GM12873 (cell line): ENCODE measurements around the gene OR10P1.

ENCODE experiments used
- CTCF ChIP-seq: IDR thresholded peaks from 2 replicates; pipeline ENCODE4 v1.5.1; 2012; ENCODE audit warnings: low read depth, mild to moderate bottlenecking, moderate library complexity, low read length, control low read depth; ENCODE audit not compliant: insufficient read depth; ENCODE audit errors: missing control alignments

Gene OR10P1

GRCh38 chr12:55681142-55682077, 44.7 kb downstream of the OR10P1 start:
- peak; percentile 41 for TF ChIP-seq CTCF

DNA sequence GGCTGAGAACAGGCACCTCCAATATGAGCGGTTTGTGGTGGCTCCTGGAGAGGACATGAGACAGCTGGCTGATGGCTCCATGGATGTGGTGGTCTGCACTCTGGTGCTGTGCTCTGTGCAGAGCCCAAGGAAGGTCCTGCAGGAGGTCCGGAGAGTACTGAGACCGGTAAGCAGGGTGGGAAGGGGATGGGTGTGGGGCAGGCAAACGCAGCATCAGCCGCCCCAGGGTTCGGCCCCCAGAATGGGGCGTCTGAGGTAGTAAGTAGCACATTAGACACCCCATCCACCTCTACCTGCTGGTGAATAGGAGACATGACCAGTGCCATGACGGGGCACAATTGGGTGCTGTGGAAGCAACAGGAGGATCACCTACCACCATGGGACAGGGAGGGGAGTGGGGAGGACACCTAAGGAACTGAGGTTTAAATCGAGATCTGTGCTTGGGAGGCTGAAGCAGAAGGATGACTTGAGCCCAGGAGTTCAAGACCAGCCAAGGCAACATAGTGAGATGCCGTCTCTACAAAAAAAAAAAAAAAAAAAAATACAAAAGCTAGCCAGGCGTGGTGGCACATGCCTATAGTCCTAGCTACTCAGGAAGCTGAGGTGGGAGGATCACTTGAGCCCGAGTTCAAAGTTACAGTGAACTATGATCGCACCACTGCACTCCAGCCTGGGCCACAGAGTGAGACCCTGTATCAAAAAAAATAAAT, 45.5 kb downstream of the OR10P1 start:
- no peak for TF ChIP-seq CTCF

DNA sequence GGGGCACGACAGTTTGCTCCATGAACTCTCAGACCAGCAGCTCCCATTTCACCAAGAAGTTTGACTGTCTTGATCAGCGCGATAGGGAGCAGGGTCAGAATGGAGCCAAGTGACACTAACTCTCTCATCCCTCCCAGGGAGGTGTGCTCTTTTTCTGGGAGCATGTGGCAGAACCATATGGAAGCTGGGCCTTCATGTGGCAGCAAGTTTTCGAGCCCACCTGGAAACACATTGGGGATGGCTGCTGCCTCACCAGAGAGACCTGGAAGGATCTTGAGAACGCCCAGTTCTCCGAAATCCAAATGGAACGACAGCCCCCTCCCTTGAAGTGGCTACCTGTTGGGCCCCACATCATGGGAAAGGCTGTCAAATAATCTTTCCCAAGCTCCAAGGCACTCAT, 47.0 kb downstream of the OR10P1 start:
- TF ChIP-seq CTCF: no peak

DNA sequence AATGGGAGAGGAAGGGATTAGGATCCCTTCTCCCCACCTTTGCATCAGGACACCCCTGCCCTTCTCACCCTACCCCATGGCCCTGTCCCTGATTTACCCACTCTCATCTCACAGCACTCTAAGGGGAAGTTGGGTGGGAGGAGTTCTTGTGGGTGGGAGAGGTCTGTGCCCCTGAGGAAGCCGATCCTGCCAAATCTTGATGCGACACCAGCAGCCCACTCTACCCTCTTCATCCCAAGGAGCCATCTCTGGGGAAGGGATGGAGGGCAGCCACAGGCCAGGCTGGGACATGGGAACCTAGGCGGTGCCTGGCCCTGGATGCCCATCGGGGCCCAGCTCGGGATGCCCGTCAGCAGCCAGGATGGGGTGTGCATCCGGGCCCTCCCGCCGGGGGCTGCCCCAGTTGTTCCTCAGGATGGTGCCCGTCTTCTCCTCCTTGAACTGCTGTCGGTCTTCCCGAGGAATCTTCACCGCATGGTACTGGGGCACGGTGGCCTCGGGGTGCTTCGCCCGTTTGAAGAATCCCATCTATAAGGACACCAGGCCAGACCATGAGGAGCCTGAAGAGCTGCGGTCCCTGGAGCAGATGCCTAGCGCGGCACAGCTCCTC, 48.2 kb downstream of the OR10P1 start:
- no peak for TF ChIP-seq CTCF

DNA sequence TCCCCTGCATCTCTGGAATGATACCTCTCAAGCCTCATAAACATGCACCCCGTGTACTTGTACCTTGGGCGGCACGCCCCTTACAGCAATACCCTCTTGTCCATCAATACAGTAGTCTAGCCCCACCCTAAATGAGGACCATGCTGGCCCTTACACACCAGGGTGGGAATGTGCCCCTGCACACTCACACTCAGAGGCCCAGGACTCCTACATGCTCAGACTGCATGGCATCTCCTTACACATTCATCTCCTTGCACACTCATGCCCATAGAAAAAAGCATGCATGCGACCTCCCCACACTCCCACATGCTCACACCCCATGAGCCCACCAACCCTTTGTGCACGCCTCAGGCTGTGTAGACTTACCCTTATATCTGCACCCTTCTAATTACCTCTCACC, 49.0 kb downstream of the OR10P1 start:
- TF ChIP-seq CTCF: no peak

DNA sequence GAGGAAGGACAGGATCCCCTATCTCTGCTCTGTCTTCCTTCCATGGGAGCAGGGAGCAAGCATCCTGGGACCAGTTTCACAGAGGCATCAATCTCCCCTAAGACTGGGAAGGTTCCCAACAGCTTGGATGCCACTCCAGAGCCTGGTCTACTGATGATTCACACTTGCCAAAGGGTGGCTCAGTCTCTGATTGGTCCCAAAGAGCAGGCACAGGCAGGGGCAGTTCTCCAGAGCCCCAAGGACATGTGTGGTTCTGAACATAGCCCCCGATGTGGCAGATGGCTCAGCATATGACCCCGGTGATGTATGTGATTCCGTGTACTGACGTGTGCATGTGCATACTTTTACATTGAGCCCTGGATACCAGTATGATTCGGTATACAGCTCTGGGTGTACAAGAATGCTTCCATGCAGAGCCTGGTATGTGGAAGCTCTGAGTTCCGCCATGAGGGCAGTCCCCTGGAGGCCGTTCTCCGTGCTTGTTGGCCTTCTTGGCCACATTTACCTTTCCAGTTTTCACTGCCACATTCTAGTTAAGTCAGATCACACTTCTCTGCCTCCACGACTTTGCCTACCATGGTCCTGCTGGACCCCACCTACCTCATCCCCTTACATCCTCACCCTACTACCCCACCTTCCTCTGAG, 49.8 kb downstream of the OR10P1 start:
- no peak for TF ChIP-seq CTCF
